Cardiac fibroblast (primary cell): ENCODE measurements around the gene RYR3.

Experiments used
- DNase-seq, 2 donors: peaks; one replicate each; pipeline versions ENCODE4 v3.0.0 to v3.0.0-alpha.2; 2010; ENCODE audit warnings: low read depth in 2 of 2
- H3K4me3 ChIP-seq, 2 donors: replicated peaks in 1 of 2; 1 replicate in 1 of 2; 2 replicates in 1 of 2; pipeline ENCODE4 v1.5.1; 2011; ENCODE audit warnings: low read depth in 2 of 2, low read length in 2 of 2, mild to moderate bottlenecking in 2 of 2, moderate library complexity in 1 of 2
- CTCF ChIP-seq: IDR thresholded peaks from one replicate; pipeline ENCODE4 v1.5.1; 2011; ENCODE audit warnings: low read depth, mild to moderate bottlenecking, low read length, inconsistent platforms

Gene RYR3

DNA sequence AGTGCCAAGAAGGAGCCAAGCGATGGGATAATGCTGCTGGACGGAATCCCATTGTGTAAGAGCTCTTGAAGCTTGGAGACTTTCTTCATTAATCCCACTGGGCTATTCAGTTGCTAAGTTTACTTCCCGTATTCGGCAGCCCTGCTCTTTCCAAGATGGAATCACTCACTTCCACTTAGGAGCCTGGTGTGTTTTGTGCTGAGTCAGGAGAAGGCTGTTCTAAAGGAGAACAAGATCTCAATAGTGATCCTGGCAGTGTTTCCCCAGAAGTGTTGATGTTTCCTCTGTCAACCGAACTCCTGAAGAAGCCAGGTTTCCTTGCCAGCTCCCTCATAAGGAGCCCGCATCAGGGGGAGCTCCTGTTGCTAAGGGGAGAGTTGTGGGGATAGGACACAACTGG, 387.4 kb downstream of the RYR3 start:
- H3K4me3 ChIP-seq: no peak overlapping the region
- TF ChIP-seq CTCF: no peak
- peak in 1 of 2 donors; percentile 4 for DNase-seq

DNA sequence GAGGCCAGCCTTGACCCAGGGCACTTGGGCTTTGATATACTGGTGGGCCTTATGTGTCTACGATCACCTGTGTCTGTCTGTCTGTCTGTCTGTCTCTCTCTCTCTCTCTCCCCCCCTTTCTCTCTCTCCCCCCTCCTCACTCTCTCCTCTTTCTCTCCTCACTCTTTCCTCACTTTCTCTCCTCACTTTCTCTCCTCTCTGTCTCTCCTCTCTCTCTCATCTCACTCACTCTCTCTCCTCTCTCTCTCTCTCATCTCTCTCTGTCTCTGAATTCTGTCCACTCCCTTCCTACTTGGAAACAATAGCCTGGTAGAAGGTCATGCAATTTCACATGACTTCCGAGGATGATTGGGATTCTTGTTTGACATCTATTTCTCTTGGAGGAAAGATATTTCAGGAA, 388.4 kb downstream of the RYR3 start:
- DNase-seq: no peak
- no peak for TF ChIP-seq CTCF
- H3K4me3 ChIP-seq: no peak overlapping the region

DNA sequence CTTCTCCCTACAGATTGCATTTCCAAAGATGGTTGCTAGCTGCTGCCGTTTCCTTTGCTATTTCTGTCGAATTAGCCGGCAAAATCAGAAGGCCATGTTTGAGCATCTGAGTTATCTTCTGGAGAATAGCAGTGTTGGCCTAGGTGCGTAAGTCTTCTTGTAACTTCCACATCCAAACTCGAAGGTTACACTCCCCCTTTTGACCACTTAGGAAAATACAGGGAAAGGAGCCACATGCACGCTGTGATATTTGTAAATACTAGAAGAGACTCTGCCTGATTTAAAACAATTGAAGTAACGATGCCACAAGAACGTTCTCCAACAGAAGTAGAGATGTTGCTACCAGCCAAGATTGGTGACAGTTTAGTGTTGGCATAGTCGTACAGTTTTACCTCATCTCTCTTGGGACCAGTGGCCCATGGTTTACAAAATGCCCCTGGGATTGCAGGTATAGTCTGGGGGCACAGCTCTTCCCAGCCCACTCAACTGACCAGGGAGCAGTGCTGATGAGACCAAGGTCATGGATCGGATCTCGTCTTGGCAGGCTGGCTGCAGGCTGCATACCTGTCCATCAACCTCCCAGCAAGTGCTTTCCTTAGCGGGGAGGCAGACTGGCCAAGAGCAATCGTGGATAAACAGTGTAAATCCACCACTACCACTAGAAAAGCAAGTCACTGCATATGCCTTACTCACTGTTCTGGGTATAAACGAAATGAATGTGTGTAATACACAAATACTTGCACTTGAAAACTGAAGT, 389.1 kb downstream of the RYR3 start:
- H3K4me3 ChIP-seq: no peak overlapping the region
- peak; percentile 30 to 38 for DNase-seq
- TF ChIP-seq CTCF: peak; percentile 29

DNA sequence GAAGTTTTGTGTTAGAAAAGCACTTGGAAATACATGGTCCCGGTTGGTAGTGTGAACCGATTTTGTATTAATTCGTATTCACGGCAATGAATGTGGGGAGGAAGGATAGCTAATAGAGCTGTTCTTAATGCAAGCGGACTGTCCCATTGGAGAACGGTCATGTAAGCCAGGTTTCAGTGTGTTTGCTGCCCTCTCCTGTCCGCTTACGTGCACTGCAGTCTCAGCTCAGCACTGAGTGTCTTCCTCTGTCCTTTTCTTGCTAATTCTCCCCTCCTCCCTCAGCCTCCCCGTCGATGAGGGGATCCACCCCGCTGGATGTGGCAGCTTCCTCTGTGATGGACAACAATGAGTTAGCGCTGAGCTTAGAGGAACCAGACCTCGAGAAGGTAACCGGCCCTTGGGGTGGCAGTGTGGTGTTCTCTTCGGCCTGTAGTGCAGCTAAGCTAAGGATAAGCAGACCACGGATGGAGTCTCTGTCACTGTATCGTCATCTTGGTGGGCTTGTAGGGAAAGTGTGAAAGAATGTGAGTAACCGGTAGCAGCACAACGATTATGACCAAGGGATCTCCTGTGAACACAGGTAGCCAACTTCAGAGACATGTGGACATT, 390.0 kb downstream of the RYR3 start:
- no peak overlapping the region for H3K4me3 ChIP-seq
- peak; percentile 85 to 87 for DNase-seq
- peak; percentile 87 for TF ChIP-seq CTCF

DNA sequence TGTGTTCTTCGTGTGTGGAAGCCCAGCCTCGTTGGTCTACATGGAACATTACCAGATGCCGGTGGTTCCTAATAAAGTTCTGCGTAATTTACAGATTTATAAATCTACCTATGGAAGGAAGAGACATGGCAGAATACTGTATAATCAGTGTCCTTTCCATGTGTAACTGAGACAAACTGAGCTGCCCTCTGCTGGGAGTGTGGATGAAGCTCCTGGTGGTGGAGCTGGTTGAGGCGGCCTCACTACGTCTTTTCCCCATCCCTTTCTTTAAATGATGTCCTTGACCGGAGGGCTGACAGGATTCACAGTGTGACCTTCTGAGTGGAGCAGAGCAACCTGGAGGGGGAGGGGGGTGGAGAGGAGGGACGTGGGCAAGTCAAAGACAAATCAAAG, 390.5 kb downstream of the RYR3 start:
- TF ChIP-seq CTCF: peak; percentile 21
- DNase-seq: no peak
- H3K4me3 ChIP-seq: no peak overlapping the region

DNA sequence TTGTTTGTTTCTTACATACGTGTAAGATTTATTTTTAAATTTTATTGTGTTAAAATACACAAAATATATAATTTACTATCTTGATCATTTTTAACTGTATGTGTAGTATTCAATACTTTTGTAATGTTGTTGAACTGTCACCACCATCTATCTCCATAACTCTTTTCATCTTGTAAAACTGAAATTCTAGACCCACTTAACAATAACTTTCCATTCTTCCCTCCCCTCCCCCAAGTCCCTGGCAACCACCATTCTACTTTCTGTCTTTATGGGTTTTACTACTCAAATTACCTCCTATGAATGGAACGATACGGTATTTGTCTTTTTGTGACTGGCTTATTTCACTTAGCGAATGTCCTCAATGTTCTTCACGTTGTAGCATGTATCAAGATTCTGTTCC, 395.4 kb downstream of the RYR3 start:
- TF ChIP-seq CTCF: no peak
- no peak overlapping the region for H3K4me3 ChIP-seq
- DNase-seq: no peak
